Psoas muscle (tissue), 8 donors: Measurements from ENCODE around the gene CERS6. TPM values are rescaled to one million over a fixed set of nuclear protein-coding genes. Genes with fewer than 3 reads are reported as not detected.

Source experiments
- ATAC-seq, 4 donors: fragments of 200-7000 bp; cut with Tn5 transposase; one replicate each; pipeline ENCODE4 v1.9.1; 2020; ENCODE audit warnings: moderate library complexity in 3 of 4, mild to moderate bottlenecking in 2 of 4
- DNase-seq, 2 donors: peaks; one replicate each; pipeline ENCODE4 v3.0.0-alpha.2; 2020
- H3K27ac ChIP-seq: fragments of 200-600 bp; one replicate; pipeline ENCODE4 v1.8.0; 2022
- H3K27me3 ChIP-seq, 3 donors: fragments of 200-600 bp in 1 of 3; one replicate each; pipeline versions ENCODE4 v1.6.1 to v1.8.0; 2013 to 2022; ENCODE audit warnings: low read length in 2 of 3, mild to moderate bottlenecking in 2 of 3, moderate library complexity in 1 of 3; ENCODE audit not compliant: insufficient read depth in 3 of 3
- H3K36me3 ChIP-seq, 2 donors: fragments of 200-600 bp in 1 of 2; one replicate each; pipeline versions ENCODE4 v1.6.1 to v1.8.0; 2013 to 2022; ENCODE audit warnings: low read depth in 1 of 2, mild to moderate bottlenecking in 1 of 2, moderate library complexity in 1 of 2; ENCODE audit not compliant: insufficient read depth in 1 of 2
- H3K4me1 ChIP-seq: fragments of 200-600 bp; one replicate; pipeline ENCODE4 v1.8.0; 2022
- H3K4me3 ChIP-seq: fragments of 200-600 bp; one replicate; pipeline ENCODE4 v1.8.0; 2022; ENCODE audit warnings: mild to moderate bottlenecking
- H3K9me3 ChIP-seq: fragments of 200-600 bp; one replicate; pipeline ENCODE4 v1.8.0; 2022
- WGBS, 3 donors: extraction: QIAGEN DNeasy Blood & Tissue Kit; methylation state at CpG; one replicate each; pipeline versions ENCODE4 v1.1.6 to v1.1.7; 2013; 5-methylcytosine and 5-hydroxymethylcytosine counted together
- intact Hi-C, 2 donors: fragments of 100-400 bp; cut with DNase I; formaldehyde crosslinking; loops; one replicate each; pipeline versions ENCODE4 v1.11.0 to v1.14.2; 2022
- polyA plus RNA-seq, 3 donors: library from polyadenylated mRNA; stranded (reverse); fragments of 200-250 nt; gene quantifications; one replicate each; pipeline ENCODE4 v1.2.3, GENCODE V29; 2013
- total RNA-seq, 4 donors: library from RNA; stranded (reverse); fragmentation: NEBNext Ultra II Directional in 2 of 4; extraction: Animal tissue kit (Norgen Biotek cat#: 25700) in 2 of 4; gene quantifications; one replicate each; pipeline versions ENCODE4 v1.2.1 to v1.2.4, GENCODE V29; 2021 to 2023
- TF ChIP-seq, protein P1 (sequence below): fragments of 200-600 bp; IDR thresholded peaks from one replicate; pipeline ENCODE4 v1.8.0; 2022; ENCODE audit warnings: antibody characterized with exemption
- donor health status: healthy with polysubstance abuse.
- donor health status: DM: no; HTN: no; CAD: no; lungs with moderate emphysema.
- donor health status: Bipolar disorder and iron deficiency.
- donor health status: healthy.
- donor health status: DM: yes; HTN: yes; CAD: no.
- donor health status: DM: no; HTN: no; CAD: no.
- donor health status: DM: no; HTN: no; CAD: no.
- donor health status: DM: yes; HTN: yes; CAD: no.

Gene CERS6
- total and polyA plus RNA-seq, 7 donors: 4.8 to 18.1 (median 11.2) TPM

DNA sequence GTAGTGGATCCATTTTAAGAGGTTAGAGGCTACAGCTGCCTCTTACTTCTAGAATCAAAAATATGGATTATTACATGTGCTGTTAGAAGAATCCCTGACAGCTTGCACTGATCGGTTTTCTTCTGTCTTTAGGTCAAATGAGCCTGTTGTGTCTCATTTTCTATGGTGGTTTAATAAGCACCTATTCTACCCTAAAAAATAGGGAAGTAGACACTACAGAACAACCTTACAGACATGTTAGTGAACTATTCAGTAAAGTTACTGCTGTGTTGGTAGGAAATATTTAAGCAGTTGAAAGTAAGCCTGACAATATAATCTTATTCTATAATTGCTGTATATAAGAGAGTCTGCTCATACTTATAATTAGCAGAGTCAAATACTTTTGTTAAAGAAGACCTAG is 177.8 kb downstream of the CERS6 start:
- H3K9me3 ChIP-seq: no peaks in the 10 kb centered on the region
- ATAC-seq: no peak
- no peaks in the 10 kb centered on the region for H3K27me3 ChIP-seq
- H3K27ac ChIP-seq: peak overlapping the region; percentile 78
- DNase-seq: no peak
- 65 to 78% (median 76%) methylated on average over 1 of the region's 1 CpG for WGBS, 3 donors
- TF ChIP-seq, protein P1, sequence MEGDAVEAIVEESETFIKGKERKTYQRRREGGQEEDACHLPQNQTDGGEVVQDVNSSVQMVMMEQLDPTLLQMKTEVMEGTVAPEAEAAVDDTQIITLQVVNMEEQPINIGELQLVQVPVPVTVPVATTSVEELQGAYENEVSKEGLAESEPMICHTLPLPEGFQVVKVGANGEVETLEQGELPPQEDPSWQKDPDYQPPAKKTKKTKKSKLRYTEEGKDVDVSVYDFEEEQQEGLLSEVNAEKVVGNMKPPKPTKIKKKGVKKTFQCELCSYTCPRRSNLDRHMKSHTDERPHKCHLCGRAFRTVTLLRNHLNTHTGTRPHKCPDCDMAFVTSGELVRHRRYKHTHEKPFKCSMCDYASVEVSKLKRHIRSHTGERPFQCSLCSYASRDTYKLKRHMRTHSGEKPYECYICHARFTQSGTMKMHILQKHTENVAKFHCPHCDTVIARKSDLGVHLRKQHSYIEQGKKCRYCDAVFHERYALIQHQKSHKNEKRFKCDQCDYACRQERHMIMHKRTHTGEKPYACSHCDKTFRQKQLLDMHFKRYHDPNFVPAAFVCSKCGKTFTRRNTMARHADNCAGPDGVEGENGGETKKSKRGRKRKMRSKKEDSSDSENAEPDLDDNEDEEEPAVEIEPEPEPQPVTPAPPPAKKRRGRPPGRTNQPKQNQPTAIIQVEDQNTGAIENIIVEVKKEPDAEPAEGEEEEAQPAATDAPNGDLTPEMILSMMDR: no peak
- H3K4me1 ChIP-seq: peaks cover 53% of the 10 kb centered on the region
- H3K36me3 ChIP-seq: no peaks in the 10 kb centered on the region
- H3K4me3 ChIP-seq: no peak overlapping the region
- intact Hi-C loops: no loop called here

DNA sequence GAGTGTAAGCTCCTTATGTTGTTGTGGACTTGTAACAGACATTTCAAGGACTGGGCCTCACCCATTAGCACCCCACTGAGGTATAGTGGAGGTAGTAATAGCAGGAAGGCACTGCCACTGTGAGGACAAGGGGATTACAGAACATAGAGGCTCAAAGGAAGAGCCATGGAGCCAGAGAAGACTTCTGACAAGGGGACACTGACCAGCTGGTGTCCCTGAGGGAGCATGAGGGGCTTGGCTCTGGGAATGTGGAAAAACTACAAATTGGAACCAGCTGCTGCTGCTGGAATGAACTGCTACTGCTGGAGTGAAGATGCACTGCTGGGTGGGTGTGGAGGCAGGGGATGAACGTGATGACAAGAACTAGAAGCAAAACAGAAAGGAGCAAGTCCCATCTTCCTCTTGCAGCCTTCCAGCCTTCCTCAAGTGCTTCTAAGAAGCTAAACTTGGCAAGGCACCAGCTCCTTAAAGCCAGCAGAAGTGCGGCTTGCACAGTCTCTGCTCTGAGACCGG is 179.0 kb downstream of the CERS6 start:
- DNase-seq (peak; percentile 21 to 54), ATAC-seq (no peak)
- Histone ChIP-seq H3K27ac (peak overlapping the region; percentile 19), H3K27me3 (no peaks in the 10 kb centered on the region), H3K9me3 (no peaks in the 10 kb centered on the region), H3K36me3 (no peaks in the 10 kb centered on the region), H3K4me1 (peaks cover 63% of the 10 kb centered on the region), H3K4me3 (no peak overlapping the region)
- intact Hi-C loops: no loop called here
- TF ChIP-seq, protein P1: no peak
- WGBS, 3 donors: 23 to 58% (median 31%) methylated on average over 3 of the region's 3 CpGs

DNA sequence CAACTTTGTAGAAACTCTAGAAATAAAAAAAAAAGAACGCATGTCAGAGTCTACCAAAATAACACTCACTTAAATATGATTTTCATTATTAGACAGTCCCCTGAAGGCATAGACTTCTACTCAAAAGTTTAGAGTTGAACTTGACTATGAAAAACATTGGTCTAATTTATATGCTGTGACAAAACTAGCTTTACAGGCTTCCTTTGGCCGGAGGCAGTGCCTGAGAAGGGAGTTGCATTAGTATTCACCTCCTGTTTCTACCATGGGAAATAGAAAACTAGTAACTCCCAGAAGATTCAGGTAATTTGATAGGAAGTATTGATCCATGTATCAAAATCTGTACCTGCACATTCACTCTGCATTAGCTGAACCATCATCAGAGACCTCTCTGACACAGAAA is 182.9 kb downstream of the CERS6 start:
- Histone ChIP-seq H3K4me1 (peaks cover 57% of the 10 kb centered on the region), H3K27ac (peak overlapping the region; percentile 70), H3K9me3 (no peaks in the 10 kb centered on the region), H3K36me3 (no peaks in the 10 kb centered on the region), H3K4me3 (no peak overlapping the region), H3K27me3 (no peaks in the 10 kb centered on the region)
- 76 to 93% (median 81%) methylated on average over 2 of the region's 2 CpGs for WGBS, 3 donors
- TF ChIP-seq, protein P1: no peak
- ATAC-seq: no peak
- no peak for DNase-seq
- intact Hi-C loops: no loop called here

DNA sequence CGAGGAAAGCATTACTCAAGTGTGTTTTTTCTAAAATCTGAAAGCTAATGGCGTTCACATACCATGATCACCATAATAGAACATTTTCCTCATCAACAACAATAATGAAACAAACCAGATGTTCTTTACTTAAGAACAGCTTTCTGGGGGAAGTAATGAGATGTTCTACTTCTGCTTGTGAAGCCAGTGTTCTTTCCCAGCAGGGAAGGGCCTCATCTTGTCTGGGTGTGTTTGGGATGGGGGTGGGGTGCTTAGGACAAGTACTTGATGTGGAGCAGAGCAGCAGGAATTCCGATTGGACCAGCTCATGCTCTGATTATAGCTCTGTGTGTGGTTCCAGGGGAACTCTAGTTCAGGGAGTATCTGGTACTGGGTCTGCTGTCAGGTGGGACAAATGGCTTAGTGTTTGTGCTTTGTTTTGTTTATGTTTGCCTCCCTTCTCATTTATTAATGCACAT is 183.4 kb downstream of the CERS6 start:
- peaks cover 58% of the 10 kb centered on the region for H3K4me1 ChIP-seq
- H3K4me3 ChIP-seq: no peak overlapping the region

More for the DNA sequence above, 183.4 kb downstream of the CERS6 start:
- TF ChIP-seq, protein P1: no peak
- H3K9me3 ChIP-seq: no peaks in the 10 kb centered on the region
- H3K27ac ChIP-seq: peak overlapping the region; percentile 73
- H3K36me3 ChIP-seq: no peaks in the 10 kb centered on the region
- no peaks in the 10 kb centered on the region for H3K27me3 ChIP-seq
- DNase-seq: peak; percentile 44 to 70
- peak; percentile 85 to 96 (median 96) for ATAC-seq
- intact Hi-C loops: no loop called here
- 67 to 77% (median 72%) methylated on average over 3 of the region's 3 CpGs for WGBS, 3 donors
